VCaP (cell line): Measurements from ENCODE around the gene RIPOR1.
"Not testable (repeated sequence)": the region's sequence is repeated elsewhere in the genome, so short reads cannot be mapped to it uniquely, and the experiment has no call there.

Experiments
- H3K27ac ChIP-seq: fragments of 450-650 bp; 2 replicates; pipeline ENCODE4 v1.5.1; 2017
- TF ChIP-seq, protein P1 (sequence below): fragments of 450-650 bp; conservative IDR thresholded peaks from 2 replicates; pipeline ENCODE4 v1.5.1; 2017; ENCODE audit warnings: mild to moderate bottlenecking, moderate library complexity

Gene RIPOR1

DNA sequence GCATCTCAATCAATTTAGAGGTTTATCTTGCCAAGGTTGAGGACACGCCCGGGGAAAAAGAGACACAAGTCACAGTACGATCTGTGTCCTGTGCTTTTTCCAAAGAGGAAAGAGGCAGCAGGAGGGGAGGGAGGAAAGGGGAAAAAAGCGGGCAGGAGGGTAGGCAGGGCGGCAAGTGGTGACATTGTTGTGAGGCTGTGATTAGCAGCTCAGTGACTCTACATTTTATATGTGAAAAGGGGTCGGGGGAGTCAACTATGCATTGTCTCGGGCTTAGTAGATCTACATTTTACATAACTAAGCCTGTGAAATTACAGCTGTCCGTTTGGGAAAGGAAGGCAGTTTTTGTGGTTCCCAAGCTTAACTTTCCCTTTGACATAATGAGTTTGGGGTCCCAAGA is 22.2 kb upstream of the RIPOR1 start:
- TF ChIP-seq, protein P1, sequence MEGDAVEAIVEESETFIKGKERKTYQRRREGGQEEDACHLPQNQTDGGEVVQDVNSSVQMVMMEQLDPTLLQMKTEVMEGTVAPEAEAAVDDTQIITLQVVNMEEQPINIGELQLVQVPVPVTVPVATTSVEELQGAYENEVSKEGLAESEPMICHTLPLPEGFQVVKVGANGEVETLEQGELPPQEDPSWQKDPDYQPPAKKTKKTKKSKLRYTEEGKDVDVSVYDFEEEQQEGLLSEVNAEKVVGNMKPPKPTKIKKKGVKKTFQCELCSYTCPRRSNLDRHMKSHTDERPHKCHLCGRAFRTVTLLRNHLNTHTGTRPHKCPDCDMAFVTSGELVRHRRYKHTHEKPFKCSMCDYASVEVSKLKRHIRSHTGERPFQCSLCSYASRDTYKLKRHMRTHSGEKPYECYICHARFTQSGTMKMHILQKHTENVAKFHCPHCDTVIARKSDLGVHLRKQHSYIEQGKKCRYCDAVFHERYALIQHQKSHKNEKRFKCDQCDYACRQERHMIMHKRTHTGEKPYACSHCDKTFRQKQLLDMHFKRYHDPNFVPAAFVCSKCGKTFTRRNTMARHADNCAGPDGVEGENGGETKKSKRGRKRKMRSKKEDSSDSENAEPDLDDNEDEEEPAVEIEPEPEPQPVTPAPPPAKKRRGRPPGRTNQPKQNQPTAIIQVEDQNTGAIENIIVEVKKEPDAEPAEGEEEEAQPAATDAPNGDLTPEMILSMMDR, result no peak
- no peak overlapping the region for H3K27ac ChIP-seq

DNA sequence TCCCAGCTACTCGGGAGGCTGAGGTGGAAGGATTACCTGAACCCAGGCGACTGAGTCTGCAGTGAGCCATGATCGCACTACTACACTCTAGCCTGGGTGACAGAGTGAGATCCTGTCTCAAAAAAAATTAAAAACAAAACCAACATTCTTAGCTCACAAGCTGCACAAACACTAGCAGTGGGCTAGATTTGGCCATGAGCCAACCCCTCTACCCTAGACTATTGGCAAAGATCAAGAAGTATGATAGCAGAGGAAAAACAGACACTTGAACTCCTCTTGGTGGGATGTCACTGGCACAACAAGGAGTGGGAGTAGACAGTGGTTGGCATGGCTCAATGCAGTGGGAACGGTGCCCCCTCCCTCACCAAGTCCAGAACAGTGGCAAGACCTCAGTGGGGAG is 19.6 kb upstream of the RIPOR1 start:
- TF ChIP-seq, protein P1, result no peak
- no peak overlapping the region for H3K27ac ChIP-seq

DNA sequence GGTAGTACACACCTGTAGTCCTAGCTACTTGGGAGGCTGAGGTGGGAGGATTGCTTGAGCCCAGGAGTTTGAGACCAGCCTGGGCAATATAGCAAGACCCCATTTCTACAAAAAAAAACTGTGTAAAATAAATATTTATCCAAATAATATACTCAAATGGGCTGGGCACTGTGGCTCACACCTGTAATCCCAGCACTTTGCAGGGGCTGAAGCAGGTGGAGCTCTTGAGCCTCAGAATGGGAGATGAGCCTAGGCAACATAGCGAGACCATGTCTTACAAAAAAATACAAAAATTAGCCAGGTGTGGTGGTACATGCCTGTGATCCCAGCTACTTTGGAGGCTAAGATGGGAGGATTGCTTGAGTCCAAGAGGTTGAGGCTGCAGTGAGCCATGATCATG is 14.7 kb upstream of the RIPOR1 start:
- not testable (repeated sequence) for H3K27ac ChIP-seq

DNA sequence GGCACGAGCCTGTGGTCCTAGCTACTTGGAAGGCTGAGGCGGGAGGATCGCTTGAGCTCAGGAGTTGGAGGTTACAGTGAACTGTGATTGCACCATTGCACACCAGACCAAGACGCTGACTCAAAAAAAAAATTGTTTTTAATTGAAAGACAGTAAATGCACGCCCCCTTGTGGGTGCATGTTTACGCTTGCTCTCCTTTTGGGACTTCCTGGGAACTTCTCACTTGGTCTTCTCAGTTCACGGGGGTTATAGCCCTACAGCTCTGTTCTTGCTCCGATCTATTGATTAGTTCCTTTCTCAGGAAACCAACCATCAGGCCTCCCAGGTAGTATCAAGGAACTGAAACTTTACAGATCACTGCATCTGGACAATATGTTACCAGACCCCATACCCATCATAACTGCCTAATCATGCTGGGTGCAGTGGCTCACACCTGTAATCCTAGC is 14.2 kb upstream of the RIPOR1 start:
- TF ChIP-seq, protein P1, result peak; percentile 71
- no peak overlapping the region for H3K27ac ChIP-seq

DNA sequence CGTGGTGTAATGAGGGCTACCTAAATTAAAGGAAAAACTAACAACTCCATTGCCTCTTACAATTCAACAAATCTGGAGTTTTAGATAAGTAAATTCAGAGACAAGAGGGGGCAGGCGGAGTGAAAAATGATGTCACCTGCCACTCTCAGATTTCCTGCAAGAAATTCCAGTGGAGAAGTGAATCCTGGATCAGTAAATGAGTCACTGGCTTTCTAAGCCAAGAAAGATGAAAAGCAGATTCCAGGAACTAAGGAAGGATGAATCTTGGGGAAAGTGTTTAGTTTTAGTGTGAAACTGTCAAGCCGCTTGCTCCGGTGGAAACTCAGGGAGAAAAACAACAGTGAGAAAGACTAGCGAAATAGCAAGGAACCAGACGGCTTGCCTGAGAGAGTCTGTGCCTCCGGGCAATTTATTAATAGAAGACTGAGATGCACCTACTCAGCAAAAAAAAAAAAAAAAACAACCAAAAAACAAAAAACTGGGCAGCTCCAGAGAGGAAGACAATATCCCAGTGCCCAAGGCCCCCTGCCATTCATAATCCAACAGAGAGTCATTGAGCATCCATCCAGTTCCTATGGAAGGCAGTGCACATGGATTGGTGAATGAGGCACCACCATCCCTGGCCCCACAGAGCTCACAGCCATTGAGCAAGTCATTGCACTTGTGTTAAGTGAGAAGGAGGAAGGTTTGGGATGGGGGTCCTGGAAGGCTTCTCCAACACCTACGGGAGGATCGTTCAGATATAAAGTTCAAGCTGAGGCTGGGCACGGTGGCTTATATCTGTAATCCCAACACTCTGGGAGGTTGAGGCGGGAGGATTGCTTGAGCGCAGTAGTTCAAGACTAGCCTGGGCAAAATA is 12.1 kb upstream of the RIPOR1 start:
- TF ChIP-seq, protein P1, result no peak

DNA sequence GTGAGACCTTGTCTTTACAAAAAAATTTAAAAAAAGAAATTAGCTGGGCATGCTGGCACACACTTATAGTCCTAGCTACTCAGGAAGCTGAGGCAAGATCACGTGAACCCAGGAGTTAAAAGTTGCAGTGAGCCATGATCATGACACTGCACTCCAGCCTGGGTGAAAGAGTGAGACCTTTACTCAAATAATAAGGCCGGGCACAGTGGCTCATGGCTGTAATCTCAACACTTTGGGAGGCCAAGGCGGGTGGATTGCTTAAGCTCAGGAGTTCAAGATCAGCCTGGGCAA is 11.5 kb upstream of the RIPOR1 start:
- no peak overlapping the region for H3K27ac ChIP-seq
- TF ChIP-seq, protein P1, result no peak

More for the DNA sequence above, 12.1 kb upstream of the RIPOR1 start:
- no peak overlapping the region for H3K27ac ChIP-seq

DNA sequence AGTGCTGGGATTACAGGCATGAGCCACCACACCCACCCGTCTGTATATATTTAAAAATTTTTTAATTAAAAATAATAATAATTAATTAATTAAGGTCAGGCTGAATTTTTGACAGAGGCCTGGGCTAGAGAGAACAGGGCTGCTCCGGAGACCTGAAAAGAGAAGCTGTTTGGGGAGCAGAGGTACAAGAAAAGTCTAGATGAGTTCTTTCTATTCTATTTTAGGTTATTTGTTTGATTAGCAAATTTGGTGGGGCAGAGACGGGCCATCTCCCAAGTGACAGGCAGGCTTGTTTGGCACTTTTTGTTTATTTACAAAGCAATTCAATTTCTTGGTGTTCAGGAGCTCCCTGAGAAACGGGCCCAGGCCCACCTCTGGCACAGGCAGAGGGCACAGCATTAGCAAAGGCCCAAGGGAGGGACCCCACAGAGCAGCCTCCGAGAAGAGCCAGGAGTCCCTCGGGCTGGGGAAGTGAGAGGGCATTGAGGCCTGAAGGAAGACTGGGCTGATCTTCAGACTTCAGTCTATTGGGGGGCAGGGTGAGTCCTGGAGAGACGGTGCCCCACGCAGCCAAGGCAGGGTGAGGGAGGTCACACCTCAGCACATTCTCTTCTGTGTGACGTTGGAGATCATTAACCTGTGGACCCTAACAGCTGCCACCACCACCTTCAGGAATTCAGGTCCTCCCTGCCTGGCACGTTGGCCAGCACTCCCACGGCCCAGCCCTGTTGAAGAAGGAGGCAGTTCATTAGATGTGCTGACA is 10.8 kb upstream of the RIPOR1 start:
- TF ChIP-seq, protein P1, result no peak
- H3K27ac ChIP-seq, result no peak overlapping the region

DNA sequence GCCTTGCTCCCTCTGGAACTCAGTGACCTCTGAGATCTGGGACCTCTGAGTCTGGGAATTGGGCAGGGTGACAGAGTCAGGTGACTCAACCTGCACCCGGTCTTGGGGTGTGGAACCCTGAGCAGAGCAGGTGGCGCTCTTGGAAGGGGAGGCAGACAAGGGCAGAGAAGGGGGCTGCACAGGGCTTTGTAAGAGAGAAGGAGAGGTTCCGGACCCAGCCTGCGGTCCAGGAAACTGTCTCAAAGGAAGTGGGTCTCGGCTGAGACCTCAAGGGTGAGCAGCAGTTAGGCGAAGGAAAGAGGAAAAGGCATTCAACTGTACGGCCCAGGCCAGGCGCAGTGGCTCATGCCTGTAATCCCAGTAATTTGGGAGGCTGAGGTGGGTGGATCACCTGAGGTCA is 10.0 kb upstream of the RIPOR1 start:
- no peak overlapping the region for H3K27ac ChIP-seq
- TF ChIP-seq, protein P1, result no peak
